OCI-LY7 (cell line): Measurements from ENCODE around the gene PRRX2. TPM values are rescaled to one million over a fixed set of nuclear protein-coding genes. Genes with fewer than 3 reads are reported as not detected.

Experiments used
- Bru-seq: library from RNA; stranded (reverse); fragments of 400-500 nt; gene quantifications from one replicate; lab custom pipeline; 2021; lab: Mats Ljungman, UMichigan
- BruChase-seq, 2 experiments: library from RNA; stranded (reverse); fragments of 400-500 nt; gene quantifications; one replicate each; lab custom pipeline; 2021; lab: Mats Ljungman, UMichigan
- BruUV-seq: library from RNA; stranded (reverse); fragments of 400-500 nt; replicated peaks from 2 replicates; lab custom pipeline; 2021; lab: Mats Ljungman, UMichigan
- CTCF ChIA-PET: fragments of 300-600 bp; sonication (Branson Sonifier 250); formaldehyde crosslinking; loops from one replicate; lab custom pipeline; 2022; ENCODE audit warnings: antibody characterized with exemption; ENCODE audit not compliant: unreplicated experiment; lab: Charles Lee
- POLR2A ChIA-PET: fragments of 300-600 bp; sonication (Branson Sonifier 250); formaldehyde crosslinking; loops from one replicate; lab custom pipeline; 2022; ENCODE audit warnings: antibody characterized with exemption; lab: Charles Lee
- DNase-seq: peaks from one replicate; pipeline ENCODE4 v3.0.0-alpha.2; 2015; ENCODE audit warnings: low spot score
- H2AFZ ChIP-seq: fragments of 200-600 bp; sonication (generic), shearing (Covaris generic); 2 replicates; pipeline ENCODE4 v1.6.1; 2014; ENCODE audit warnings: mild to moderate bottlenecking, antibody characterized with exemption, low read length, moderate library complexity
- H3K27ac ChIP-seq: fragments of 200-600 bp; sonication (generic); 2 replicates; pipeline ENCODE4 v1.5.1; 2014; ENCODE audit warnings: mixed run types, low read depth, mild to moderate bottlenecking, moderate library complexity, low read length, inconsistent platforms; ENCODE audit not compliant: poor library complexity, severe bottlenecking
- H3K36me3 ChIP-seq: fragments of 200-600 bp; sonication (generic); 2 replicates; pipeline ENCODE4 v1.6.1; 2014; ENCODE audit warnings: mild to moderate bottlenecking, antibody characterized with exemption, low read length, moderate library complexity, mixed read lengths; ENCODE audit not compliant: insufficient read depth
- H3K4me1 ChIP-seq: fragments of 200-600 bp; sonication (generic); 2 replicates; pipeline ENCODE4 v1.5.1; 2014; ENCODE audit warnings: mild to moderate bottlenecking, low read length; ENCODE audit not compliant: insufficient read depth, poor library complexity, severe bottlenecking
- H3K4me2 ChIP-seq: fragments of 200-600 bp; sonication (generic); 2 replicates; pipeline ENCODE4 v1.6.1; 2014; ENCODE audit warnings: mild to moderate bottlenecking, low read length
- H3K4me3 ChIP-seq: fragments of 200-600 bp; sonication (generic); 2 replicates; pipeline ENCODE4 v1.5.1; 2014; ENCODE audit warnings: mild to moderate bottlenecking, low read depth, low read length; ENCODE audit not compliant: poor library complexity, severe bottlenecking
- H3K79me2 ChIP-seq: fragments of 200-600 bp; sonication (generic); 2 replicates; pipeline ENCODE4 v1.6.1; 2016; ENCODE audit warnings: low read depth, mild to moderate bottlenecking, low read length, moderate library complexity, mixed read lengths; ENCODE audit not compliant: insufficient read depth
- H3K9me2 ChIP-seq: fragments of 200-600 bp; sonication (generic); 2 replicates; pipeline ENCODE4 v1.6.1; 2016; ENCODE audit warnings: mild to moderate bottlenecking, low read length, mixed read lengths; ENCODE audit not compliant: insufficient read depth
- H3K9me3 ChIP-seq: fragments of 200-600 bp; sonication (generic); 2 replicates; pipeline ENCODE4 v1.6.1; 2014; ENCODE audit warnings: mild to moderate bottlenecking, mixed run types, low read length, mixed read lengths
- H4K20me1 ChIP-seq: fragments of 200-600 bp; sonication (generic); 2 replicates; pipeline ENCODE4 v1.6.1; 2014; ENCODE audit warnings: mild to moderate bottlenecking, antibody characterized with exemption, low read length, moderate library complexity, mixed read lengths; ENCODE audit not compliant: insufficient read depth
- CTCF ChIP-seq: fragments of 200-600 bp; sonication (generic); conservative IDR thresholded peaks from 2 replicates; pipeline ENCODE4 v1.5.1; 2014; ENCODE audit warnings: mild to moderate bottlenecking, antibody characterized with exemption, low read length, moderate library complexity, mixed read lengths
- EZH2phosphoT487 ChIP-seq: fragments of 200-600 bp; sonication (generic); IDR thresholded peaks from 2 replicates; pipeline ENCODE4 v1.6.1; 2018; ENCODE audit warnings: low read depth, borderline replicate concordance, mild to moderate bottlenecking, mixed run types, antibody characterized with exemption, low read length, moderate library complexity, mixed read lengths
- intact Hi-C: fragments of 100-400 bp; cut with micrococcal nuclease; formaldehyde crosslinking; loops from one replicate; pipeline ENCODE4 v1.10.0; 2022; ENCODE audit not compliant: unreplicated experiment
- long read RNA-seq: library from polyadenylated mRNA; stranded (forward); transcript quantifications from one replicate; pipeline ENCODE4 v2.0.0, GENCODE V29; 2022
- total RNA-seq, 2 experiments: library from RNA; depleted of rRNA in 1 of 2; stranded (reverse); fragments of >200 nt in 1 of 2; shearing (Covaris generic) in 1 of 2; gene quantifications; 2 replicates each; pipeline ENCODE4 v1.2.3, GENCODE V29; 2014 to 2022

The PRRX2 gene
- not detected in 2 replicates for total RNA-seq (2014; rRNA removed; shearing (Covaris generic))
- total RNA-seq (2022): not detected in 2 replicates
- Bru-seq, nascent RNA: percentile 3 among the genes with signal in this experiment
- BruChase-seq, experiment 1, labeled RNA remaining after a 6-hour chase: percentile 7 among the genes with signal in this experiment
- BruChase-seq, experiment 2, labeled RNA remaining after a 2-hour chase: percentile 3 among the genes with signal in this experiment
- long read RNA-seq: 0 reads

DNA sequence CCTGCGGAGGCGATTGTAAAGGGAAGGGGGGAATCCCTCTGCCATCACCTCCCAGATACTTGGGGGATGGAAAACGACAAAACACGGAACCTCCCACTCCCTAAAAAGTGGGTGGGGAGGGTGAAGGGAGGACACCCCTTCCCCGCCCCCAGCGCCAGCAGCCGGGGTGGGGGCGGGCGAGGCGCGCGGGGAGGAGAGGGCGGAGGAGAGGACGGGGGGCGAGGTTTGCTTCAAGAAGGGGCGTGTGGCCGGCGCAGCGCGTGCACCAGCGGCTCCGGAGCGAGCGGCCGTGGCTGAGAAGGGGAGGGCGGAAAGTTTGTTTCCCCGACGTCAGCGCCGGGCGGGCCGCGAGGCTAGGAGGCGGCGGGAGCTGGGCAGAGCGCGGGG, at the start of gene PRRX2:
Gene PRRX2 (plus strand): TSS at position 259 of the 387 bp plus-strand sequence. CDS start 221 bp downstream, outside the sequence.
- no peaks in the 10 kb centered on the region for H3K9me2 ChIP-seq
- H3K27ac ChIP-seq: no peak within 1 kb of the TSS
- intact Hi-C loops: no loop called here
- H4K20me1 ChIP-seq: no peaks in the 10 kb centered on the region
- no peak within 1 kb of the TSS for H2AFZ ChIP-seq
- H3K79me2 ChIP-seq: no peaks in the 10 kb centered on the region
- no peaks in the 10 kb centered on the region for H3K9me3 ChIP-seq
- ChIA-PET CTCF (no interaction called here), POLR2A (no interaction called here)
- no TSS peak for BruUV-seq
- no peaks in the 10 kb centered on the region for H3K4me1 ChIP-seq
- TF ChIP-seq CTCF: no peak
- TF ChIP-seq EZH2phosphoT487: no peak
- no peak within 1 kb of the TSS for H3K4me2 ChIP-seq
- no peak for DNase-seq
- no peaks in the 10 kb centered on the region for H3K36me3 ChIP-seq
- no peak within 1 kb of the TSS for H3K4me3 ChIP-seq

GRCh38 chr9:129617167-129617566, 48.3 kb upstream of the PRRX2 start:
- H2AFZ ChIP-seq: no peak overlapping the region
- H3K4me2 ChIP-seq: no peak overlapping the region
- intact Hi-C loops: no loop called here
- DNase-seq: peak; percentile 53
- no peaks in the 10 kb centered on the region for H3K36me3 ChIP-seq
- ChIA-PET POLR2A (no interaction called here), CTCF (no interaction called here)
- no TSS peak for BruUV-seq
- H3K4me3 ChIP-seq: no peak overlapping the region
- H3K27ac ChIP-seq: no peak overlapping the region
- TF ChIP-seq EZH2phosphoT487 (no peak), CTCF (peak; percentile 71)
- no peaks in the 10 kb centered on the region for H3K9me2 ChIP-seq
- H3K4me1 ChIP-seq: no peaks in the 10 kb centered on the region
- no peaks in the 10 kb centered on the region for H3K9me3 ChIP-seq
- H4K20me1 ChIP-seq: no peaks in the 10 kb centered on the region
- H3K79me2 ChIP-seq: no peaks in the 10 kb centered on the region
